GM21786 (cell line): ENCODE data around the gene GGA1.

ENCODE experiments used
- ATAC-seq: cut with Tn5 transposase; IDR thresholded peaks from one replicate; pipeline ENCODE4 v1.9.1; 2021; ENCODE audit not compliant: unreplicated experiment

The GGA1 gene

DNA sequence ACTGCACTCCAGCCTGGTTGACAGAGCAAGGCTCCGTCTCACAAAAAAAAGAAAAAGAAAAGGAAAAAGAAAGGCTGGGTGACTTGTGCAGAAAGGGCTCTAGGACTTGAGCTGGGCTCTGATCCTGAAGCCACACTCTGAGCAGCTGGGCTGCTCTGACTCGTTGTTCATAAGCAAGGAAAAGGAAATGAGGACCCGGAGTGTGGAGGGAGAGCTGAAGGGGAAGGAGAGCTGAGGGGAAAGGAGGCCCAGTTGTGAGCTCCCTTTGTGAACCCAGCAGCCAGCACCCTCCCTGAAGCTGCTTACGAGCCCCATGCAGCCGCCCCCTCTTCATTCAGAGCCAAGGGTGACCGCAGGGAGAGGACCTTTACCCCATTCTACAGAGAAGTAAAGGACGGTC is 18.5 kb downstream of the GGA1 start:
- no peak for ATAC-seq

DNA sequence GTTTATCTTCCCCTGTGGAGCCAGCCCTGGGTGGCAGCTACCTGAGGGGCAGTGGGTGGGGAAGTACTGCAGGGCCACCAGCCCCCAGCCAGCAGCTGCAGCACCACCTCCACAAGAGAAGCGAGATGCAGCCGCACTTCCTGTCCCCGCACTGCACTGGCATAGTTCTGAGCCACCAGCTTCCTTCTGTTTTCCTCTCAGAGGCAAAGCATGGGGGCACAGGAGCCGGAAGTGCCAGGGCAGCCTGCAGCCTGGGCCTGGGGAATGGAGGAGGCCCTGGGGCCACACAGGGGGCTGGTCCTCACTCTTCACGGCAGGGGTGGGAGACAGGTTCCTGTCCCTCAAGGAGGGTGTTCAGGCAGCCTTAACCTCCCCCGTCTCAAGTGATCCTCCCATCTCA is 18.9 kb downstream of the GGA1 start:
- ATAC-seq: no peak

DNA sequence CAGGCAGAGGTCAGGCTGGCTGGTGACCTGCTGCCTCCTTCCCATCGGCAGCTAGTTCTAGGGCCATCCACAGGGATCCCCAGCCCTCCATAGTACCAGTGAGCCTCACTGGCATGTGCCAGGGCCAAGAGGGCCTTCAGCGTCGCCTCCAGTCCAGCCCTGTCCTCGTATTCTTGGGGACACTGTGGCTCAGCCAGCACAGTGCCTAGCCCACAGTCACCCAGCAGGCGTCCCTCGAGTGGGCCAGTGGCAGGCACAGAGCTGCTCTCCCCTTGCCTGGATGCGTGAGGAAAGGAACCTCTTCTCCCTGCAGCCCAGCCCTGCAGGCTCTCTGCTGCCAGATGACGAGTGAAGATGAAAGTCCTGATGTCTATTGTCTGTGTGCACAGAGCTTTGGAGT is 20.2 kb downstream of the GGA1 start:
- no peak for ATAC-seq

DNA sequence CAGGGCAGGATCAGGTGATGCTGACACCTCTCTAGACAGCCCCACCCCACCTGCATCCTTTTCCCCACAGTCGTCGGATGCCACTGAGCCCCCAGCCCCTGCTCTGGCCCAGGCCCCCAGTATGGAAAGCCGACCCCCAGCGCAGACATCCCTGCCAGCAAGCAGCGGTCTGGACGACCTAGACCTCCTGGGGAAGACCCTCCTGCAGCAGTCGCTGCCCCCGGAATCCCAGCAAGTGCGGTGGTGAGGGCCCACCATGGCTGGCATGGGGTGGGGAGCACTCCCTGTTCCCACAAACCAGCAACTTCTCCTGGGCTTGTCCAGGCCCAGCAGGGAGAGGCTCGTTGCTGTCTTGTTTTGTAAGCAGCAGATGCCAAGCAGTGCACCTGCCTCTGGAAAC is 21.3 kb downstream of the GGA1 start:
- ATAC-seq: no peak

DNA sequence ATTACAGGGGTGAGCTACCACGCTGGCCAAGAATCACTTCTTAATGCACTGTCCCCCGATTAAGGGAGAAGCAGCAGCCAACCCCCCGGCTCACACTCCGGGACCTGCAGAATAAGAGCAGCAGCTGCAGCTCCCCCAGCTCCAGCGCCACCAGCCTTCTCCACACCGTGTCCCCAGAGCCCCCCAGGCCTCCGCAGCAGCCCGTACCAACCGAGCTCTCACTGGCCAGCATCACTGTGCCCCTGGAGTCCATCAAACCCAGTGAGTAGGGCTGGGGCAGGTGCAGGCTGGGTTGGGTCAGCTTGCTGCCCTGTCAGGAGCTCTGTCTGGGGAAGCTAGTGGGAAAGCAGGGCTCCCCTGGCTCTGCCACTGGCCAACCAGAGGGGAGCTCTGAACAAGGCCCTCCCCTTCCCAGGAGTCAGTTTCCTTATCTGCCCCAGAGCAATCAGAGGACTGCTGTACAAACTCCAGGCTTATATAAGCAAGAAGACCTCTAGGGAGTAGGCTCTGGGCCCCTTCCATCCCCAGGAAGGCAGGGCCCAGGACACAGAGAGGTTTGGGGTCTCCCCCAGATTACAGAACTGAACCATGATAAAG is 22.3 kb downstream of the GGA1 start:
- no peak for ATAC-seq

DNA sequence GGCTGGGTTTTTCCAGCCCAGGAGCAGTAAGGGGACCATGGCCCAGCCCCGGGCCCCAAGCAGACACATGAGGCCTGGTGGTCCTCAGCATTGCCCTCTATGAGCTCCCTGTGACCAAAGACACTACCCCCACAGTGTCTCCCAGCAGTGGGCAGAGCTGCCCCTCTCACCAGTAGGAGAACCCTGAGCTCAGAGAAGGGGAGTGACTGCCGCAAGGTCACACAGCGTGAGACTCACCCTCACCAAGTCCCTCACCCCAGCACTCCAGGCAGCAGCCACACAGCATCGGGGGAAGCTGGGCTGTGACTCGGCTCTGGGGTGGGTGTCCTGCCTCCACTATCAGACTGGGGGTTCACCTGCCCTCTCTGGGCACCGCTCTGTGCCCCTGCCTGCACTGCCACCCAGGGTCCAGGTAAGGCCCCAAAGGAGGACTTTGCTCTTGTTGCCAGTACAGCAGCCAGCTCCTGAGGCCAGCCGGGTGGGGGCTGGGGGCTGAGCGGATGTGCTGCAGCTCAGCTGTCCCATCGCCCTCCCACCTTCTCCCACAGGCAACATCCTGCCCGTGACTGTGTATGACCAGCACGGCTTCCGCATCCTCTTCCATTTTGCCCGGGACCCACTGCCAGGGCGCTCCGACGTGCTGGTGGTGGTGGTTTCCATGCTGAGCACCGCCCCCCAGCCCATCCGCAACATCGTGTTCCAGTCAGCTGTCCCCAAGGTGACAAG is 23.0 kb downstream of the GGA1 start:
- no peak for ATAC-seq

DNA sequence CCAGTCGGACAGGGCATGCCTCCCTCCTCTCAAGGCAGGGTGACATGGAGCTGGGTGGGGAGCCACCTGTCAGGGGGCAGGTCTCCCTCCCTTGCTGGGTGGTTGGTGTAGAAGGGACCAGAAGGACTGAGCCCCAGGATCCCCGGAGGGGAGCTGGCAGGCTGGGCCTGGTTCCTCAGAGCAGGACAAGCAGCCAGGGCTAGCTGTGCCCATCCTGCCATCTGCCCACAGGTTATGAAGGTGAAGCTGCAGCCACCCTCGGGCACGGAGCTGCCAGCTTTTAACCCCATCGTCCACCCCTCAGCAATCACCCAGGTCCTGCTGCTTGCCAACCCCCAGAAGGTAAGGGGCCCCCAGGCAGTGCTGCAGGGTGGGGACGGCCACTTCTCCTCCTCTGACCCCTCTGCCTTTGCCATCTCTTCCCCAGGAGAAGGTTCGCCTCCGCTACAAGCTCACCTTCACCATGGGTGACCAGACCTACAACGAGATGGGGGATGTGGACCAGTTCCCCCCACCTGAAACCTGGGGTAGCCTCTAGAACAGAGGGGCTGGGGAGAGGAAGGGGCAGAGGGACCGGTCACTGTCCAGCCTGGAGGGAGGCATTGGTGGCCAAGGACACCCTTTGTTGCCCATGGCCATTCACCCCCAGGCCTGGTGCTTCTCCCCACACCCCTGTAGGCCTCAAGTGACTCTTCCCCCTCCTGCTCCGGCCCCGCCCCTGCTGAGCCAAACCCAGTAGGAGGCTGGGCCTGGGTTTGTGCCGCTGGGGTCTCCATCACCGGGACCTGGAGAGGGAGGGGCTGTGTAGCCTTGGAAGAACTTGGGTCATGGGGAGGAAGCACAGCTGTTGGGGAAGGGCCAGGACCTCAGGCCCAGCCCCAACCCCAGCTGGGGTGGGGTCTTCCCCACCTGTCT is 23.8 kb downstream of the GGA1 start:
- no peak for ATAC-seq

DNA sequence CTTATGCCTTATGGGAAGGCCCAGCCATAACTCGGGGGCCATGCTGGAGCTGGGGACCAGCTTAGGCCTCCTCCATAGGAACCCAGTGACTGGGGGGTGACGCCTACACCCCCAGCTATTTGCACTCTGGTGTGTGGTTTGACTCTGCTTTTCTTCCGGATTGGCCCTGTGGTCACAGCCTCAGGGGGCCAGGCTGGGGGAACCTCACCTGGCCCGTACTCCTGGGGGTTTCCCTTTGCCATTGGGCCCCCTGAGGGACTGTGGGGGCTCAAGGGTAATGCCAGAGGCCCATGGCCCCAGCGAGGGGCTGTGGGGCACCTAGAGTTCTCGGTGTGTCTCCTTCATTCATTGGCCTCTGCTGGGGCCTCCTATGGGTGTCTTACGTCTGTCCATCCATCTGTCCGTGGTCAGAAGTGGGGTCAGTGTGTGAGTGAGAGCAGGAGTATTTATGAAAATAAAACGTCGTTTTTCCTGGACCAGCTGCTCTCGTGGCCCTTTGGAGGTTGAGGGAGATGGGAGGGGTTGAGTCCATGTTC is 24.5 kb downstream of the GGA1 start:
- peak; percentile 61 for ATAC-seq

DNA sequence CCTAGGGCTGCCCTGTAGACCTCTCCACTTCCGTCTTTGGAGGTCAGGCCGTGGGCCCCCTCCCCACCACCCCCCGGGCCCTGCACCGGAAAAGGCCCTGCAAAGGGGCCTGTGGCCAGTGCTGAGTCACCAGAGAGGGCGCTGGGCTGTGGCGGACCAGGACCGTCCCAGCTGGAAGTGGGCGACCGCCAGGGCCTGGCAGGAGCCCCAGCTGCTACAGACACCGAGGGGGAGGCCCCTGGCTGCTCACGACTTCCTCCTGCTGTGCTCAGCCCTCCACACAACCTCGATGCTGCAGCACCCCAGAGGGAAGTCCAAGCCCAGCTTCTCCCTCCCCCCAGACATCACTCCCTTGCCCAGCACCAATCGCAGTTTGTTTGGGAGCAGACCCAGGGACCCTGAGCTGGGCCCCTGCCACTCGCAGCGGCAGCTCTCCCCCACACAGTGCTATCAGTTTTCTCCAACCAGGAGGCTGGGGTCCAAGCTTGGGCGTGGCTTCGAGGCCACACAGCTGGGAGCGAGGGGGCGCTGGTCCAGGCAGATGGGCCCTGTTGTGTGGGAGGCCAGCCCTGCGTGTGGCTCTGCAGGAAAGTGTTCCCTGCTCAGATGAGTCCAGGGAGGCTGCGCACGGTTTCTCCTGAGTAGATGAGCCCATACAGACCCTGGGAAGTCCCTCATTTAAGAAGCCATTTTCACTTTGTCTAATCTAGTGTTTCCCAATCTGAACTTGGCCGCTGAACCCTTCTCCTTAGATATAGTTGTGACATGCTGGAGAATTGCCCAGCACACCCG is 25.2 kb downstream of the GGA1 start:
- ATAC-seq: peak; percentile 46

DNA sequence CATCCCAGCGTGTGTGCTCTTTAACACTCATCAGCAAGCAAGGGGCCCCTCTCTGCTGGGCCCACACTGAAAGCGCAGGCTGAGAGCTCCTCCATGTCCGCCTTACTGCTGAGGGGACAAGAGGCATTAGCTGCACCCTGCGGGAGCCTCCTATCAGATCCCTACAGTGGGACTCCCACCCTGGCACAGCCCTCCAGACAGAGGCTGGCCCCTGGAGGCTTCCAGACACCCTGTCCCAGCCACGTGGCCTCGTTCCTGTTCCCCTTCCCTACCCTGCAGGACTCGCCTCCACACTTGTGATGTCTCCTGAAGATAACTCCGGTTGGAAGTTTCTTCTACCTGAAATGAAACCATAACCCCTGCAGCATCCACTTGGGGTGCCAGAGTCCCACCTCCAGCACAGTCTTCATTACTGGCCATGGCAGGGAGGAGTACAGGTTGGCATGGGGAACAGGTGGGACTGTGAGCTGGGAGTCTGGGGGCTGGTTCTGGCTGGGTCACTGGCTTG is 25.8 kb downstream of the GGA1 start:
- ATAC-seq: no peak

DNA sequence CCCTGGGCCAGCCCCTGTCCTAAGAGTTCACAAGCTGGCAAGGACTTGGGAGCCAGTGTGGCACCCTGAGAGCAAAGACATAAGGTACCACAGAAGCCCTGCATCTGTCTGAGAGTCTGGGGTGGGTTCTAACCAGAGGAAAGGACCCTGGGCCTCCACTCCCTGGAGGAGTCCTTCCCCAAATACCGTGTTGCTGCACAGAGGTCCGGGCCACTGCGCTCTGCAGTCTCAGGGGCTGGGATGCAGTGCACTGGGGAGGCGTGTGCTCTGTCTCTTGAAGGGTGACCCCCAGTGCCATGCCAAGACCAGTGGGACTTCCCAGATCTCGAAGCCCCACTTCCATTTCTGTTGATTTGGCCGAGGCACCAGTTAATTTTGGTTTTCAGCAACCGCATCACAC is 26.5 kb downstream of the GGA1 start:
- no peak for ATAC-seq

DNA sequence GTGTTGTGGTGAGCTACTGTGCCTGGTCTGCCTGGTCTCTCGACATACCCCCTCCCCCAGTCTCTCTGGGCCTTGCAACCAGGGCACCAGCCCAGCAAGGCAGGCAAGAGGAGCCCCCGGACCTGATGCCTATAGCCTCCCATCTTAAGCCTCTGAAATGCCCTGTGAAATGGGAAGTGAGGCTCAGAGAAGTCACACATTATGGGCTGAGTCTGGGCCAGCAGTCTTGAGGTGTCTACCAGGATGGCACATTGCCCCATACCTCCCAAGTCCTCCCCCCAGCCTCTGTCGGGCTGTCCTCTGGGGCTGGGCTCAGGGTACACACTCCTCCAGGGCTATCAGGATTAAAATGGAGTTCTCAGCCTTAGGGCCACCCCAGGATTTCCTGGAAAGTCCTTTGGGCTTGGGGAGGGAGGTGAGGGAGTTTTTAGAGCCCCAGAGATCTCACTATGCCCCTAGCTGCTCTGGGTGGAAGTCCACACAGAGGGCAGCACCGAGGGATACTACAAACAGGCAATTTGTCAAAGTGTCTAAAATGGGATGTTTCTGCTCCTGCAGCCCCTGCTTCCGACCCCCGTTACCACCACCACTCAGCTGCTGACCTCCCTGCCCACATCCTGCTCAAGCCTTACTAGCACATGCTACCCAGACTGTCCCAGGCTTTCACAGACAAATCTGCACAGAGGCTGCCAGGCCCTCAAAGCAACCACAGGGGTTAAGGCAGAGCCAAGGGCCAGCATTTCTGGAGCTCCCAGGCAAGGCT is 27.7 kb downstream of the GGA1 start:
- no peak for ATAC-seq

DNA sequence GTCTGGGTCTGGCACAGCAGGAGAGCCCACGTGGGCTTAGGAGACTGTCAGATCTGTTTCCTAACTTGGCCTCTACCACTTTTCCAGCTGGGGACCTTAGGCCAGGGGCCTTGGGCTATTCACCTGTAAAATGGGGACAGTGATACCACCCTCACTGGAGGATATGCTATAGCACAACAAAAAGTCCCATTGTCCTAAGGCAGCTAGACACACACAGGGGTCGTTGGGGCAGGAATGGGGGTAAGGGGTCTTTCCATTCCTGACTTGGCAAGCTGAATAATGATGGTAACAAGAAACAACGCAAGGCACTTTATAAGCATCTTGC is 28.3 kb downstream of the GGA1 start:
- ATAC-seq: no peak

DNA sequence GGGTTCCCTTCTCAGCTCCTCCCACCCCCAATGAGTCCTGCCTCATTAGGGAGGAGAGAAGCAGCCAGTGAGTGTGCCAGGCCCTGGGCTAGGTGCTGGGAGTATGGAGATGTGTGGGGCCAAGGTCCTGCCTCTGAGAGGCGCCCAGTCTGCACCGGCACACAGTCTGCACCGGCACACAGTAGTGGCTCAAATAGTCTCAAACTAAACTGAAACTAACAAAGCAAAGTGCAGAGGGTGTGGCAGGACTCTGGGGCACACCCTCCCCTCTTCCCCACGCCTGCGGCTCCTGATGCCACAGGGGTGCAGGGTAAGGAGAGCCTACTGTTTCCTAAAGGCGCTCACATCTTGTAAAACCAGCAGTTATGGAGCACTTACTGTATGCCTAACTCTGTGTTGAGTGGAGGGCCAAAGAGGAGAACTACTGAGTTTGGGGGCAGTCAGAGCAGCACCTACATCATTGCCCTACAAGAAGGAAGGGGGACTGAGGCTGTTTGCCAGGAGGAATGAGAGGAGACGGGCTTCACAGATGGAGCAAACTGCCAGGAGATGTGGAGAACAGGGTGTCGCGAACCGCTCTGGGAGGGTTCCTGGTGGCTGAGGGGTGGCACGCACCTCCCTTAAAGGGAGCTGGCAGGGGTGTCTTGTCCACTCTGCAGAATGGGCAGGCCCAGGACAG is 29.9 kb downstream of the GGA1 start:
- no peak for ATAC-seq

DNA sequence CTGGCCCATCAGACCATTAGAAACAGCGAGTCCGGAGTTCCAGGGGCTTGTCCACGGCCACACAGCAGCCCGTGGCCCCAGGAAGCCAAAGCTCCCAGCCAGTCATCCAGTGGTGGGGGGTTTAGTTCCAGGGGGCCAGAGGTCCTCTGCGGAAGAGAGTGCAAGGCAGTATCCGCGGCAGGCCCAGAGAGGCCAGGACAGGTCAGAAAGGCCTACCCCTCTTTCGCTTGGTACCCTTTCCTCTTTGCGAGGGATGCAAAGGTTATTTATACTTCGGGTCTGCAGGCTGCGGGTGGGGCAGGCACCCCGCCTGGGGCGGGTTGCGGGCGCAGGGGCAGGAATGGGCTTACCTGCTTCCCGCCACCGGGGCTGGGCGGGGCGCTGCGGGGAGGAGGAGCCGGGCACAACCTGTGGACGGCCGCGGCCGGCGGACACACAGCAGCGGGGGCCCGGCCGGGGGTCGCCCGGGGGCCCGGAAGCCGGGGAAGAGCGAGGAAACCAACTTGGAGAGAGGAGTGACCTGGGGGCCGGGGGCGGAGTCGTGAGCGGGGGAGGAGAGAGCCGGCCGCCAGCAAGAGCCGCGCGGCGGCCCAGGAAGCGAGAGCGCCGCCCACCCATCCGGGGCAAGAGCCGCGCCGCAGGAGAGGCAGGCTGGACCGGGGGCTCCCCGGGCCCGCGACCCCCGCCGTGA is 30.6 kb downstream of the GGA1 start, which contains the start of gene SH3BP1:
Gene SH3BP1, plus strand, starts transcription at position 600 of the 691 bp plus-strand sequence. CDS start 119 bp downstream, outside the sequence.
- no peak for ATAC-seq

DNA sequence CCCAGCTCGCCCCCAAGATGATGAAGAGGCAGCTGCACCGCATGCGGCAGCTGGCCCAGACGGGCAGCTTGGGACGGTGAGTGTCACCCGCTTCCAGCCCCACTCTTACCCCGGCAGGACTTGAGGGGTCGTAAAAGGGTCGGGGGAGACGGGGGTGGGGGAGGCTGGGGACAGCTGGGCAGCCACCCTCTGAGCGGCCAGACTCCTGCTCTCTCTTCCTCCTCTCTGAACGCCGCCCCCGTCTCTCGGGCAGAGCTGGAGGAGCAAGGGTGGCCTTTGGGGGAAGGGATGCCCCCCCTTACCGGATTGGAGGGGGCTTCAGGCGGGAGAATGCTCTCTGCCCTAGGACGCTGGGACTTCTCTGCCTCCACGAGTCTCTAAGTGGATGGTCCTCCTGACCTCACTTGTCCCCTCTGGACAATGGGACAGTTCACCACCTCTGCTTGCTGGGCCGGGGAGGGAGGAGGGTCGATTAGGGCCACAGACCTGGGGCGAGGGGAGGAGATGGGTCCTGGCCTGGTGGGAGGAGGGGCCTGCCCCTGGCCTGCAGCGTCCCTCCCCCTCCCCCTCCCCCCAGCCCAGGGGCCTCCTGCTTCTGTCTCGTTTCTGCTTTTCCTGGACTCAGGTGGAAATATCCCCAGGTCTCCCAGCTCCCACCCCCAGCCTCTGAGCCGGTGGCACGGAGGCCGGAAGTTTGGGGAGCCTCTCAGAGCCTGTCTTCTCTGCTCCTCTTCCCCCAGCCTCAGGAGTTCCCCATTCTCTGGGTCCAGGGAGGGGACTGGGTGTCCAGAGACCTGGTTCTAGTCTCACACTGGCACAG is 31.3 kb downstream of the GGA1 start:
- ATAC-seq: no peak

DNA sequence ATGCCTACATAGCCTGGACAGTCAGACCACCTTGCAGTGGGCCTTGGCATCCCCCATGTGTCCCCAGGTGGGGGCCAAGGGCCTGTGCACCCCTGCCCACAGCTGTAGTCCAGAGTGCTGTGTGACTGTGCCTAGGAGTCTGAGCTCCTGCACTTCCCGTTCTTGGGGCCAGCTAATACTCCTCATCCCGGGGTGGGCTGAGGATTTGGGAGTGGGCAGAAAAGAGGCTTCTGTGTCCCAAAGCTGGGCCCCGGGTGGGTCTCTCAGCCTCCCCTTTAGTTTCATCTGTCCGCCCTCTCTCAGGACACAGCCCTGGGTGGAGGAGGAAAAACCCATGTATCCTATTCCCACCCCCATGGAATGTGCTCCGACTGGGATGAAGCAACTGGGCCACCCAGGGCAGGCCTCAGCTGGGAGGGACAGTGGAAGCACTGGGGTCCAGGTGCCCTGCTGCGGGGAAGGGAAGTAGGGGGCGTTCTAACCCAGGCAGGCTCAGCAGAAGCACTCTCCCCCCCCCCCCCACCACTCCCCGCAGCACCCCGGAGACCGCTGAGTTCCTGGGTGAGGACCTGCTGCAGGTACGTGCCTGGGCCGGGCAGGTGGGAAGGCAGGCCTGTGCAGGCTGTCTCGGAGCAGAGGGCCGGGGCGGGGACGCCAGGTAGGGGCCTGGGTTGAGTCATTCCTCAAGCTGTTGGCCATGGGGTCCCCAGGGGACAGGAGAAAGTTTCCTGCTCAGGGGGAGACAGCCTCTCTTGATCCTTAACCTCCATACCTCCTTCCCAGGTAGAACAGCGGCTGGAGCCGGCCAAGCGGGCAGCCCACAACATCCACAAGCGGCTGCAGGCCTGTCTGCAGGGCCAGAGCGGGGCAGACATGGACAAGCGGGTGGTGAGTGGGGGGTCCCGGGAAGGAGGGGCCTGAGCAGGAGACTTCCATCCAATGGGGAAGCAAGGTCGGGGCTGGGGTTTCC is 32.2 kb downstream of the GGA1 start:
- ATAC-seq: no peak
